NCI-H1417 treated with DMSO at 0.1 percent for 48 hours (cell line): ENCODE results near the gene UROC1.

Experiments used
- DNase-seq: peaks from one replicate; lab custom pipeline; 2025; lab: John Stamatoyannopoulos, UW

The UROC1 gene

GRCh38 chr3:126478581-126479310, 38.8 kb downstream of the UROC1 start:
- no peak for DNase-seq

- DNase-seq, result no peak
Observed at GRCh38 chr3:126477061-126477380, 40.6 kb downstream of the UROC1 start.

DNA sequence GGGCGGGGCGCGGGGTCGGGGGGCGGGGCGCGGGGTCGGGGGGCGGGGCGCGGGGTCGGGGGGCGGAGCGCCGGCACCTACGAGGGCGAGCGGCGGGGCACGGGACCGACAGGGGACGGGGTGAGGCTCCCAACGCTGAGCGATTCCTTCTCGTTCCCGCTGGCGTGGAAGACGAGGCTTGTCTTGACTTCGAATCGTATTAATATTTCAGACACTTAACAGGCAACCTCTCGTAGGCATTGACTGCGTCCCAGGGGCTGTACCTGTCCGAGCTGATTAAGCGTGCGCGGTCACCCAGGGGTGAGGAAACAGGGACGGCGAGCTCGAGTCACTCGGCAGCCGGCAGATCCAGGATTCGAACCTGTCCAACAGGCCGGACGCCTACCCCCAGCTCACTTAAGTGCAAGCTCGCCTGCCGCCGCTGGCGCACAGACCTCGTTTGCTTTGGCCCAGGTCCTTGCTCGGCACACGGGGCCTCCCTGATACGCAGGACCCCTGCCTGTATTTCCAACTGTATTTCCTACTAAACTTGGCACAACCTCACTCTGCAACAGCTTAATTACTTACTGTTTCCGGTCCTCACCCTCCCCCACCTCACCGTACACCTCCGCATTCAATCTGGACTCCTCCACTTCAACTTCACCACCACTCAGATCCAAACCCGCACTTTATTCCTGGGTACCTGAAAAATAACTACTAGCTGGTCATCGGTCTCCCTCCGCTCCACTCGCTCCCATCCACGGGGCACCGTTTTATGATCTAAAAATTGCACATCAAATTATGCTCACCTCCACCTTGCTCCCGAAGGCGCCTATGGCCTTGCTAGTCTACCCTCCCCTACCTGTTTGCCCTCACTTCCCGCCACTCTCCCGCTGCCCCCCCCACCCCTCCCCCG, 41.2 kb downstream of the UROC1 start:
- DNase-seq, result peak; percentile 56

DNA sequence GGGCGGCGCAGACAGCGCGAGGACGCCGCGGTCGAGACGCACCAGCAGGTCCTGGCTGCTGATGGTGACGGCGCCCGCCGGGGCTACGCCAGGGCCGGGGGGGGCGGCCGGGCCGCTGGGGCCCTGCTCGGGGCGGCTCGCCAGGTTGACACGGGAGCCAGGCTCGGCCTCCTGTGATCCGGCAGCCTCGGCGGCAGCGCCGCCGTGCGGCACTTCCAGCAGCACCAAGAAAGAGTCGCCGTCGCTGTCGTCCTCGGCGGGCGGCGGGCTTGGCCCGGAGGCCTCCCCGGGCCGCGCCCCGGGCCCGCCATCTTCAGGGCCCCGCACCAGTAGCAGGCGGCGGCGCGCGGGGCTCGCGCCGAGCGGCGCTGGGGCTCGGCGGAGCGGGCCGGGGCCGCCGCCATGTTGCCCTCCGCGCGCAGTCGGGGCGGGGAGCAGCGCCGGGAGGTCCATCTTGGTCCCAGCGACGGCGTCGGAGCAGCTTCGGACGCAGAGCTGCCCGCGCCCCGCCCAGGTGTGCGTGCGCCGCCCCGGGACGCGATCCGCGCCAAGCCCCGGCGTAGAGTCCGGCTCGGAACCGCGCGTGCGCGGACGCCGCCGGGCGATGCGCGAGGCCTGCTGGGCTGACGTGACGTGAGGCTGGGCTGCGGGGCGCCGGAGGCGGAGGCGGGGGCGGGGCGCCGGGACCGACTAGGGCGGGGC, 42.0 kb downstream of the UROC1 start, which contains the start of gene ZXDC:
TSS of gene ZXDC (minus strand) at position 479 of the 702 bp plus-strand sequence. CDS start at position 453, 26 bp downstream.
- DNase-seq, result peak; percentile 47

DNA sequence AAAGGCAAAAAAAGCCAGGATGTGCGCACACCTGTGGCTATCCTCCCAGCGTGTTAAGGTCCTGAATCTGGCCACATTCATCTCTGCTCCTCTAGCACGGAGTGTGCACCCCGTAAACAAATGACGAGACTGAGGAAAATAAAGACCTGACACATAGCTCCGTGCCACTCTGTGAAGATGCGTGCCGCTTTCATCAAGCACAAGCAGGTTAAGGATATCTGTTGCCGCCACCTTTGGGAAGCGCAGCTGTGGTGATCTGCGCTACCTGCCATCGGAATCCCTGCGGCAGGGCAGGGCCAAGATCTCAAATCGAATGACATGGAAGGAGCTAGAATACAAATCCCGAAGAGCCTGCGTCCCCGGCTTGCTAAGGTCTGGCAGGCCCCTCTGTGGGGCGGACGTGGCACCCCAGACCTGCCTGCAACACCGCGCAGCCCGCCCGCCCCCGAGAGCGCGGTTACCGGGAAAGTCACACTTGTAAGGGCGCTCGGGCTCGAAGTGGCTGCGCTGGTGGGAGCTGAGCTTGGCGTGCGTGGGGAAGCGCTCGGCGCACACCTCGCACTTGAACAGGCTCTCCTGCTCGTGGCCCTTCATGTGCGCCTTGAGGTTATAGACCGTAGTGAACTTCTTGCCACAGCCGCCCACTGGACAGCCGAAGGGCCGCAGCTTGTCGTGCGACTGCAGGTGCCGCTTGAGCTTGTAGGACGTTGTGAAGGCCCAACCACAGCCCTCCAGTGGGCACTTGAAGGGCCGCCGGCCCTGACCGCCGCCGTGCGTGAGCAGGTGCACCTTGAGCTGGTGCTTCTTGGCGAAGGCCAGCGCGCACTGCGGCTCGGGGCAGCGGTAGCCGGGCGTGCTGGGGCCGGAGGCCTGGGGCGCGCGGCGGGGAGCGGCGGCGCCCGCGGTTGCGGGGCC, 42.8 kb downstream of the UROC1 start:
- no peak for DNase-seq

GRCh38 chr3:126473292-126474168, 44.0 kb downstream of the UROC1 start:
- DNase-seq, result no peak

- no peak for DNase-seq
Observed at GRCh38 chr3:126472277-126473006, 45.1 kb downstream of the UROC1 start.

GRCh38 chr3:126469479-126469878, 48.1 kb downstream of the UROC1 start:
- DNase-seq, result no peak

- DNase-seq, result no peak
Observed at GRCh38 chr3:126468028-126468891, 49.3 kb downstream of the UROC1 start.

DNA sequence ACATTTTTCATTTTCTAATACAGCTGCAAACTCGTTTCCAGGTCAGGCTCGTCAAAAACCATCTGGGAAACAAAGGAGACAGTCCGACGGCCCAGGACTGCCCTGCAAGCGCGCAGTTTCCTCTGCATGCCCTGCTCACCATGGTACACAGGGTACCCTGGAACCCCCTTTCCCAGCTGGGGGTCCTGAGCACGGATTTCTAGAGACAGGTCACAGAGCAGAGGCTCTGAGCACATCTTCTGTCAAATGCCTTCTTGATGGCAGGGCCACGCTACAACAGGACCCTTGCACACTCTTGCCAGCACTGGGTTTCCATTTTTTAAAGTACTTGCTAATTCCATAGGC, 50.0 kb downstream of the UROC1 start:
- no peak for DNase-seq

GRCh38 chr3:126466886-126467610, 50.5 kb downstream of the UROC1 start:
- no peak for DNase-seq

- no peak for DNase-seq
Observed at GRCh38 chr3:126465928-126466544, 51.5 kb downstream of the UROC1 start.

DNA sequence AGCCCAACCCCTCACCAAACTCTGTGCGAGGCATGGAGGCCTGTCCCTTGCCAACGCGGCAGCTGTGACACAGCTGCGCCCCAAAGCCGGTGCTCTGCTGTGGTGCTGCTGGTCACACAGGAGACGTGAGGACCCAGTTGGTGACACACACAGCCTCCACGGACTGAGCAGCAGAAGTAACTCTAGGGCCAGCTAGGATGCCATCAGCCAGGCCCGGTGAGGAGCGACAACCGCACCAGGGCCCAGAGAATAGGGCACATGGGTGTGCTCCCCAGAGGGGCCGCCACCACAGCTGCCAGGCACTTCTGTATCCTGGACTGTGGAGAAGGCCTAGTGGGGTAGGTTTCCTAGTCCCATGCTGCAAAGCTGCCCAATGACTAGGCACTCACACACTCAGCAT, 52.6 kb downstream of the UROC1 start:
- no peak for DNase-seq

GRCh38 chr3:126464494-126464893, 53.1 kb downstream of the UROC1 start:
- DNase-seq, result no peak

DNA sequence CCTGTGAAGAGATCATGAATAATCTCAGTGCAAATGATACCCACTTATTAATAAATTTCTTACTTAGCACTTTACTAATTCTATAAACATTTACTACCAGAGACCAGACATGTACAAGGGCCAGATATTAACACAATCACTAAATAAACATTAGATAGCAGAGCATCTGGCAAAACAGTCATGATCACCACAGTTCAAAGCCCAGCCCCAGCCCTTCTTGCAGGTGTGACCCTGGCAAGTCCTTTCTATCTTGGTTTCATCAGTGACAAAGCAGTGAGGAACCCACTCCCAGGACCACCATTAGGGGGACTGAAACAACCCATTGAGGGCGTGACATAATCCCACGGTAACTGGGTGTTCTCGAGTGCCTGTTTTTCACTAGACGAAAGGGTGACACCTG, 53.5 kb downstream of the UROC1 start:
- DNase-seq, result no peak

- no peak for DNase-seq
Observed at GRCh38 chr3:126463521-126463920, 54.1 kb downstream of the UROC1 start.

DNA sequence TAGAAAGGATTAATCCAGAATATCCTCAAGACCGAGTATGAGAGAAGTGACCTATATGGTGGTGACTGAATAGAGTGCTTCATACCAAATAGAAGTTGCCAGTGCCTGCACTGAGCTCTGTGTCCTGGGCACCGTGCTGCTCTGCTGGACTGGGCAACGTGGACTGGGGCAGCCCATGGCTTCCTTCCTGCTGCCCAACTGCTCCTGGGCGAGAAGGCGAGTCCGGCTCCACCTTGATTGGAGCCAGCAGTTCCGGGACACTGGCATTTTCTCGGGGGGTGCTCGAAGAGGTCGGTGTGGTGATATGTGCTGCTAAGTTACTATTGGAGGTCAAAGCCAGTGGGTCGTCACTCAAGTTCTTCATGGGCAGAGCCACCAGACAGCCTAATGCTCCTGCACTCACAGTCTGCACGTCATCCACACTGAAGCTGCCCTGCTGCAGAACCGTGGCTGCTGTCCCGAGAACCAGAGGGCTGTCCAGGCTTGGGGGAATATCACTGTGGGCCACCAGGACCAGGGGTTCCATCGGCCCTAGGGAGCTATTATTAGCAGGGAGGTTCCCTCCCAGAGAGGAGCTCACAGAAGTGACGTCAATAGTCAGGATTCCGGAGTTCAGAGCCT, 56.0 kb downstream of the UROC1 start:
- DNase-seq, result no peak
